GM11168 (cell line): ENCODE data around the gene HDAC4.

ENCODE experiments used
- in situ Hi-C: fragments of 300-500 bp; cut with MboI; formaldehyde crosslinking; loops from one replicate; pipeline ENCODE4 v1.12.0; 2022; ENCODE audit warnings: low sequenced_read_pairs; ENCODE audit not compliant: unreplicated experiment

The HDAC4 gene

DNA sequence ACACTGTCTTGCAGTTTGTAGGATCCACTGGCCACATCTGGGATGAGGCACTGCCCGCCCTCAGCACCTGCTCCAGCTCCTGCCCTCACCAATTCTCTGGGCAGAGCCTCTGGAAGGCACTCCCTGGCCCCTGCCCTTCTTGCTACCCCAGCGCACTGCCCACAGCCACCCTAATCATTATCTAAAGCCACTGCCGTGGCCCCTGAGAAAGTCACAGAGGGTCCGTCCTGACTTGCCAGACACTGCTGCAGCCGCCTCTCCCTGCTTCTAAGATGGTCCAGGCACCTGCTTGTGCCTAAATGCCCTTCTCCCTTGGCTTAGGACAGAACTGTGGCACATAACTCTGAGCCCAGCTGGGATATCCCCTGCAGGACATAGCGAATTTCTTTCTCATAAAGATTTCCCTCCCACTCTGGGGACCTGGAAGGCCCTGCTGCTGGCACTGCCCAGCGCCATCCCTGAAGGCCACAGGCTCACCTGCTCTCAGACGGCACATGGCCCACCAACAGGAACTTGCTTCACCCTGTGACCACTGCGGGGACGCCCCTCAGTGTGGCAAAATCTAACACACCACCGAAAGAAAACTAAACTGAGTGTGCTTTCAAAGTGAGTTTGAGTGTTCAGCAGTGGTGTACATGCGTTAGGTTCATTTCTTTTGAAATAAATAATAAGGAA, 244.9 kb downstream of the HDAC4 start:
- in situ Hi-C loops = no loop called here

GRCh38 chr2:239154971-239155805, 245.6 kb downstream of the HDAC4 start:
- in situ Hi-C loops = no loop called here

DNA sequence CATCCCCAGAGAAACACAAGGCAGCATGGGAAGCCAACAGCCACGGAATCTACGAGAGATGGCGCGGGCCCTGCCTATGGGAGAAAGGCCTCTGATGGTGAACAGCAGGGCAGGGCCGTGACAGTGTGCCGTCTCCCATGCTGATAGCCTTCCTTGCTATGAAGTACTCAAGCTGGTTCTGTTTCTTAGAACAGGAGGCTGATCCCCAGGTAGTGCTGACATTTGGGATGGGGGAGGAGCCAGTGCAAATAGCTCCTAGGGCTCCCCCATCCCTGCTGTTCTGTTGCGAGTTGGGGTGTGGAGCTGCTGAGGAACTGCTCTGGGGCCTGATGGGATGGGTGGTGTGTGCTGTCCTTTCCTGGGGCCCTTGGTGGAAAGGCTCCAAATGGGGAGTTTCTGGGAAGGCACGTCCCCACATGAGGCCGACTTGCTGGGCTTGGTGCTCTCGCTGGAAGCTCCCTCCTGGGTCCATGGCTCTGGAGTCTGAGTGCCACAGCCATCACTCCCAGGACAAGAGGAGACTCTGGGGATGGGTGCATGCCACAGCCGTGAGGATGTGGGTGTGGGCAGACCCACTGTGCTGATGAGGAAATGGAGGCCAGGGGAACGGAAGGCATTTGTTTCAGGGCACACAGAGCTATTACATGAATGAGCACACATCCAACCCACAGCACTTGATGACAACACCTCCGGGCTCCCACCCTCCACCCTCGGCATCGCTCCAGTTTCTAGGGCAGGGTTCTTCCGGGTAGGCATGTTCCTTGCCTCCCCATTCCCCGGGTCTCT, 246.8 kb downstream of the HDAC4 start:
- in situ Hi-C loops = no loop called here

DNA sequence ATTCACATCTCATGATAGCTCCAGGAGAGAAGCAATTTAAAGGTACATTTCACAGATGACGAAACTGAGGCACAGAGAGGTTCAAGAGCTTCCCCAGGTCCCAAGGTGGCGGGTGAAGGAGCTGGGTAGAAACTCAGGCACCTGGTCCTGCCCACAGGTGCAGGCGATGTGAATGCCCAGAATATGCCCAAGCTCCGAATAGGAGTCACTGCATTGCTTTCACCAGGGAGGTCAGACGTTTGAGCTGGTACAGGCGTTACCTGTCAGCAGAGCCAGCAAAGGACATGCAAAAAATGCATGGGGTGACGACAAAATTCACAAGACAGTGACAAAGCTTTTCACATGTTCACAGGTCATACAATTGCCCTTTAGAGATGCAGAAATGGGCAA, 247.9 kb downstream of the HDAC4 start:
- in situ Hi-C loops = no loop called here

- in situ Hi-C loops = no loop called here
Observed at GRCh38 chr2:239152239-239152915, 248.4 kb downstream of the HDAC4 start.

- in situ Hi-C loops = no loop called here
Observed at GRCh38 chr2:239151201-239152131, 249.4 kb downstream of the HDAC4 start.

DNA sequence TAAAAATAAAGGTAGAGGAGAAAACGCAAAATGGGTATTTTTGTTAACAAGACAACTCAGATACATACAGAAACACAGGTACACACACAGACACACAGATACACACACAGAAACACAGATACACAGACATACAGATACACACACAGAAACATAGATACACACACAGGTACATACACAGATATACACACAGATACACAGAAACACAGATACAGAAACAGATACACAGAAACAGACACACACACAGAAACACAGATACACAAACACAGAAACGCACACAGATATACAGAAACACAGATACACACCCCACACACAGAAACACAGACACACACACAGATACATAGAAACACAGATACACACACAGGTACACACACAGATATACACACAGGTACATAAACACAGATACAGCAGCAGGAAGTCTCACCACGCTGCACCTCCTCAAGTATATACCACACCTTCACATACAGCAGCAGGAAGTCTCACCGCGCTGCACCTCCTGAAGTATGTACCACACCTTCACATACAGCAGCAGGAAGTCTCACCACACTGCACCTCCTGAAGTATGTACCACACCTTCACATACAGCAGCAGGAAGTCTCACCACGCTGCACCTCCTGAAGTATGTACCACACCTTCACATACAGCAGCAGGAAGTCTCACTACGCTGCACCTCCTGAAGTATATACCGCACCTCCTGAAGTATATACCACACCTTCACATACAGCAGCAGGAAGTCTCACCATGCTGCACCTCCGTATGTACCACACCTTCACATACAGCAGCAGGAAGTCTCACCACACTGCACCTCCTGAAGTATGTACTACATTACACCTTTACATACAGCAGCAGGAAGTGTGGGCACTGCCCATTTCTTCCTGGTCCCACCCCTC, 250.5 kb downstream of the HDAC4 start:
- in situ Hi-C loops = no loop called here

GRCh38 chr2:239149501-239149900, 251.3 kb downstream of the HDAC4 start:
- in situ Hi-C loops = no loop called here

GRCh38 chr2:239148495-239149200, 252.2 kb downstream of the HDAC4 start:
- in situ Hi-C loops = no loop called here

- in situ Hi-C loops = no loop called here
Observed at GRCh38 chr2:239147376-239147775, 253.4 kb downstream of the HDAC4 start.

DNA sequence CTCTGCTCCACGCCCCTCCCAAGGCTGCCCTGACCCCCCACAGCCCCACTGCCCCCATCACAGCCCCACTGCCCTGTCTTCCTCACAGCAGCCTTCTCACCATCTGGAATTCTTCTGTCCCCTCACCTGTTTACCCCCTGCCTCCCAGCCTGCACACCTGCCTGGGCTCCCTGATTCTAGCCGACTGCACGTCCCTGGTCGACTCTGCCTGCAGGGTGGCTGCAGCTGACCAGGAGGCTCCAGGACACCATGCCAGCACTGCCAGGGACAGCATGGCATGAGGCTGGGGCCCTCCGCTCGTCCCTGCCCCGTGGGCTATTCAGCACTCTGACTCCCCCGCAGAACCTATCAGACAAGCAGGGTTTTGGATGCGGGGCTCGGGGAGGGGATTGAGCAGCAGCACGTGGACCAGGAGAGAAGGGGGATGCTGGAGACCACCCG, 254.1 kb downstream of the HDAC4 start:
- in situ Hi-C loops = no loop called here

DNA sequence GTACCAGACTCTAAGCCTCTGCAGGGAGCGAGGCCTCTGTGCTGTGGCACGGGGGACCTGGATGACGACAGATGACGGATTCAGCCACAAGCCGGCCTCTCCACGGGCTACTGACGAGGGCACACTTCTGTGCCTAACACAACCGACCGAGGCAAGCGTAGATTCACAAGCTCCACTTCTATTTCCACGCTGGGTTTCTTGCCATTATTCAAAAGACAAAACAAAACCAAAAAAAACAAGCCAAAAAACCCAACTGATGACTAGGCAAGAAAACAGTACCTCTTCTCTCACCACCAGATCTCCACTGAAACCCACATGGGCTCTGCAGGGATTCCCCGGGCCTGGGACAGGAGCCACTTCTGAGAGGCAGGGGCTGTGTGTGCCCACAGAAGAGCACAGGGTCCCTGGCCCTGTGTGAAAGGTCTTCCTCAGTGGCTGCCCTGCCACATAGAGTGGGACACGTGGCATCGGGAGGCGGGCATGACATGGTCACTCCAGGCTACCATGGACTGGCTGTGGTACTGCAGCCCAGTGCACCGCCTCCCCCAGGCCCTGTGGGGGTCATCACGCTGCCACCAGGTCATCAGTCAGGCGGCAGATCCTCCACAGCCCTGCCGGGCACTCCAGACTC, 254.7 kb downstream of the HDAC4 start:
- in situ Hi-C loops = no loop called here

- in situ Hi-C loops = no loop called here
Observed at GRCh38 chr2:239145601-239146000, 255.2 kb downstream of the HDAC4 start.

DNA sequence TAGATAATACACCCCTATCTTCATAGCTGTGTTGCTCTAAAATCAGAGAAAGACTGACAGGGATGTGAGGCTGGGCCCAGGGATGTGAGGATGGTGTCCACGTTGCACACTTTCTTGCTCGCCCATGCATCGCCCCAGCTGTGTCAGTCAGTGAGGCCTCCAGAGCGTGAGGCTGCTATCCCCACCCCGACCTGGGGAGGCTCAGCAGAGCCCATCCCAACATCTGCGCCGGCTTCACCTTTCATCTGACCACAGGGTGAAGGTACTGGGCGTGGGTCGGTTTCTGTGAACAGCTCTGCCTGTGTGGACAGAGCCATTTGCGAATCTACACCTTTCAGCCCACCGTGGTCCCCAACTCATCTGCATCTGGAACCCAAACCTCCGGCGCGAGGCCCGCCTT, 255.7 kb downstream of the HDAC4 start:
- in situ Hi-C loops = no loop called here

- in situ Hi-C loops = no loop called here
Observed at GRCh38 chr2:239144713-239144999, 256.2 kb downstream of the HDAC4 start.

- in situ Hi-C loops = no loop called here
Observed at GRCh38 chr2:239143858-239144712, 256.7 kb downstream of the HDAC4 start.

GRCh38 chr2:239142806-239143205, 258.0 kb downstream of the HDAC4 start:
- in situ Hi-C loops = no loop called here
